Neural progenitor cell (in vitro differentiated cells): ENCODE measurements around the gene CPSF7.

Experiments used
- CTCF ChIP-seq: fragments of 200-600 bp; sonication (generic); IDR thresholded peaks from 2 replicates; pipeline ENCODE4 v1.5.1; 2017; ENCODE audit warnings: antibody characterized with exemption, mild to moderate bottlenecking
- EZH2phosphoT487 ChIP-seq: fragments of 200-600 bp; sonication (generic); IDR thresholded peaks from 2 replicates; pipeline ENCODE4 v1.6.1; 2017; ENCODE audit warnings: antibody characterized with exemption

DNA sequence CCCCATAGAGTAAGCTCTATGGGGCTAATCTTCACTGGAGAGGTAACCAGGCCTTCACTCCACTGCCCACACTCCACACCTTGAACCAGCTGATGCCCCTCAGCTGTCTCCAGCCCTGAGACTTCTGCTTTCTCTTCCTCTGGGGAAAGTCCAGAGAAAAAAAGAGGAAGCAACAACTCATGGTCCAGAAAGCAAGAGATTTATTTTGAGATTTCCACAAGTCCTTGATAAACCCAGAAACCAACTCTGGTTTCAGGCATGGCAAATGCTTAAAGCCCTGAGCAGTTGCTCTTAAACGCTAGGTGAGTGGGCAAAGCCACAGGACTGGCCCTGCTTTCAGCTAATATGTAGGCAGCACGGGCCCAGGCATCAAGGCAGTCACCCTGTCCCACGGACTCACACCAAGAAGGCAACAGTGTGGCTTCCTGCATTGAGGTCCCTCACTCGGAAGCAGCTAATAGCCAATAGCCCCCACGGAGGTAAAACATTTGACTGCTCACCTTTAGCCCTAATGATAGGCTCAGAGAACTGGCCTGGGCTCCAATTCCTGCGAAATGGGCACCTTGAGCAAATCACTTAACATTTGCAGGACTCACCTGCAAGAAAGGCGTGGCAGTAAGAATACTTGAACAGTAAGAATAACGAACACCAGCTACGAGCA lies 72.4 kb downstream of the CPSF7 start:
- TF ChIP-seq CTCF, result no peak
- TF ChIP-seq EZH2phosphoT487, result no peak
